ENCODE results near the gene KLHL21. TPM values are rescaled to one million over a fixed set of nuclear protein-coding genes. Genes with fewer than 3 reads are reported as not detected.

Gene KLHL21
- total RNA-seq, 1 donor from 2014 or later = 147 TPM

- DNase-seq (ENCODE audit: low spot score in 2 of 2) = no peak
- TF ChIP-seq, protein P1, sequence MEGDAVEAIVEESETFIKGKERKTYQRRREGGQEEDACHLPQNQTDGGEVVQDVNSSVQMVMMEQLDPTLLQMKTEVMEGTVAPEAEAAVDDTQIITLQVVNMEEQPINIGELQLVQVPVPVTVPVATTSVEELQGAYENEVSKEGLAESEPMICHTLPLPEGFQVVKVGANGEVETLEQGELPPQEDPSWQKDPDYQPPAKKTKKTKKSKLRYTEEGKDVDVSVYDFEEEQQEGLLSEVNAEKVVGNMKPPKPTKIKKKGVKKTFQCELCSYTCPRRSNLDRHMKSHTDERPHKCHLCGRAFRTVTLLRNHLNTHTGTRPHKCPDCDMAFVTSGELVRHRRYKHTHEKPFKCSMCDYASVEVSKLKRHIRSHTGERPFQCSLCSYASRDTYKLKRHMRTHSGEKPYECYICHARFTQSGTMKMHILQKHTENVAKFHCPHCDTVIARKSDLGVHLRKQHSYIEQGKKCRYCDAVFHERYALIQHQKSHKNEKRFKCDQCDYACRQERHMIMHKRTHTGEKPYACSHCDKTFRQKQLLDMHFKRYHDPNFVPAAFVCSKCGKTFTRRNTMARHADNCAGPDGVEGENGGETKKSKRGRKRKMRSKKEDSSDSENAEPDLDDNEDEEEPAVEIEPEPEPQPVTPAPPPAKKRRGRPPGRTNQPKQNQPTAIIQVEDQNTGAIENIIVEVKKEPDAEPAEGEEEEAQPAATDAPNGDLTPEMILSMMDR (IDR thresholded peaks at IDR 0.05) = no peak
- Histone ChIP-seq H3K4me3 (peak overlapping the region; percentile 94 to 100), H3K27me3 (no peaks in the 10 kb centered on the region), H3K36me3 (peaks cover 11 to 16% of the 10 kb centered on the region in 2 donors), H3K9me3 (no peaks in the 10 kb centered on the region), H3K27ac (peak overlapping the region; percentile 97 to 98), H3K4me1 (peaks cover 4 to 18% of the 10 kb centered on the region in 2 donors)
- intact Hi-C loops (cut with DNase I) = no loop called here
These were observed 12.5 kb upstream of the KLHL21 start for GRCh38 chr1:6614929-6615785.

DNA sequence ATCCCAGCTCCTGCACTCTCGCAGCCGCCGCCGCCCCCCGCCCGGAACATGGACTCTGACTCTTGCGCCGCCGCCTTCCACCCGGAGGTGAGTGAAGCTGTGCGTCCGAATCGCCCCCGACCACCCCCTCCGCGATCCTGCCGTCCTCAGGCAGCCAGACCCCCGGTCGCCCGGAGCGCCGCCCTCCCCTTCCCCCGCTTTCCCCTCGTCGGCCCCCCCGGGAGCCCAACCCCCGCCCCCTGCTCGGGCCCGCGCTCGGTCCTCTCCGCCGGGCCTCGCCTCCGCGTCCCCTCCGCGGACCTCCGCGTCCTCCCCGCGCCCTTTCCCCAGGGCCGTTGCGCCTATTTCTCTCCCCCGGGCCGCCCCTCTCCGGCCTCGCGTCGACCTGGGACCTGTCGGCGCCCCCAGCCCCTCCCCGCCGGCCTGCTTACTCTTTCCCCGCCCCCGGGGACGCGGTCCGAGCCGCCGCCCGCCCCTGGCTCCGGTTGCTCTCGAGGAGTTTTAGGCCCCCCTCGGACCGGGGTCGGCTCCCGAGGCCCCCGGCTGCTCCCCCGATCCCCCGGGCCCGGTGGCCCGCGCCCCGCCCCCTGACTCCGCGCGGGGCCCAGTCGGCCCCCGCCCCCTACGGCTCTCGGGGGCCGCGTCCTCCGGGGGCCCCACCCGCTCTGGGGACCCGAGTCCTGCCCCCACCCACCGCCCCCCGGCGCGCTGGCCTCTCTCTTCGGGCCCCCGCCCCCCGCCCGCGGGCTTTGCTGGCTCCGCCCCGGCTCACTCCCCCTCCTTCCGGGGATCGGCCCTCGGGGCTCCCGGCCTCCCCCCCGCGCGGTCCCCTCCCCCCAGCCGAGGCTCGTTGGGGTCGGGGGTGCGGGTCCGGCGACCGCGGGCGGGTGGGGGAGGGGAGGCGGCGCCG lies 11.6 kb upstream of the KLHL21 start:
- peak overlapping the region; percentile 94 to 100 for H3K4me3 ChIP-seq
- no peaks in the 10 kb centered on the region for H3K27me3 ChIP-seq
- TF ChIP-seq, protein P1 (IDR thresholded peaks at IDR 0.05) = no peak
- intact Hi-C loops (cut with DNase I) = no loop called here
- H3K4me1 ChIP-seq = peaks cover 4 to 26% of the 10 kb centered on the region in 2 donors
- no peaks in the 10 kb centered on the region for H3K9me3 ChIP-seq
- no peak for DNase-seq (ENCODE audit: low spot score in 2 of 2)
- peak overlapping the region; percentile 97 to 98 for H3K27ac ChIP-seq
- H3K36me3 ChIP-seq = peaks cover 3 to 8% of the 10 kb centered on the region in 2 donors

DNA sequence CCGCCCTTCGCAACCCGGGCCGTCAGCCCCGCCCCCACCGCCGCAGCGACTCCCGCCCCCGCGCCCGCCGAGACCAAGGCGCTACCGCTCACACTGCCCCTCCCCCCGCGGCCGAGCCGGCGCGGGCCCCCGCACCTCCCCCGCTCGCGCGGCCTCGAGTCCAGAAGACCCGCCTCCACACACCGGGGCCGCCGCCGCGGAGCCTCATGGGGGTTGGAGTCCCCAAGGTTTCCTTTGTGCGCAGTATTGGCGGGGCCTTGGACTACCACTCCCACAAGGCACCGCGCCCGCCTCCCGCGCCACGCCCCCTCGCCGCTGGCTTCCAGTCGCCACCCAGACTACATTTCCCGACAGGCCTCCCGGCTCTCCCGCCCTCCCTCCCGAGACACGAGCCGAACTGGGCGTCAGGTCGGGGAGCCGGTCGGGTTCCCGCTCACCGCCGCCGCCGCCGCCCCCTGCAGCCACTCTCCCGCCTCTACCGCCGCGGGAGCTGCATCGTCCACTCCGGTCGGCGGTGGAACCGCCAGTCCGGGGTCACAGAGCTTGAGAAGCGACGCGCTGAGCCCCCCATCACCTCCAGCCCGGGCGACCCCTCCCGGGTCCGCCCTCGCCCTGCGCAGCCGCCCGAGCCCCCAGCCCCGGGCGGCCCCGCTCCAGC lies 10.8 kb upstream of the KLHL21 start, which contains the start of gene PHF13:
PHF13 (plus strand) TSS at position 371 of the 658 bp plus-strand sequence. CDS start 336 bp downstream, outside the sequence.
- peak; percentile 98 to 100 for DNase-seq (ENCODE audit: low spot score in 2 of 2)
- Histone ChIP-seq H3K27me3 (no peaks in the 10 kb centered on the region), H3K4me1 (peaks cover 4 to 29% of the 10 kb centered on the region in 2 donors), H3K36me3 (peaks cover 0 to 6% of the 10 kb centered on the region in 2 donors), H3K27ac (peak within 1 kb of the TSS; percentile 97 to 98), H3K4me3 (peak within 1 kb of the TSS; percentile 94 to 100), H3K9me3 (no peaks in the 10 kb centered on the region)
- intact Hi-C loops (cut with DNase I) = loop anchor here (1.0 kb wide), 3 partner anchors 9 to 34 kb away; partner anchors contain the start of gene ZBTB48
- TF ChIP-seq, protein P1 (IDR thresholded peaks at IDR 0.05) = no peak

DNA sequence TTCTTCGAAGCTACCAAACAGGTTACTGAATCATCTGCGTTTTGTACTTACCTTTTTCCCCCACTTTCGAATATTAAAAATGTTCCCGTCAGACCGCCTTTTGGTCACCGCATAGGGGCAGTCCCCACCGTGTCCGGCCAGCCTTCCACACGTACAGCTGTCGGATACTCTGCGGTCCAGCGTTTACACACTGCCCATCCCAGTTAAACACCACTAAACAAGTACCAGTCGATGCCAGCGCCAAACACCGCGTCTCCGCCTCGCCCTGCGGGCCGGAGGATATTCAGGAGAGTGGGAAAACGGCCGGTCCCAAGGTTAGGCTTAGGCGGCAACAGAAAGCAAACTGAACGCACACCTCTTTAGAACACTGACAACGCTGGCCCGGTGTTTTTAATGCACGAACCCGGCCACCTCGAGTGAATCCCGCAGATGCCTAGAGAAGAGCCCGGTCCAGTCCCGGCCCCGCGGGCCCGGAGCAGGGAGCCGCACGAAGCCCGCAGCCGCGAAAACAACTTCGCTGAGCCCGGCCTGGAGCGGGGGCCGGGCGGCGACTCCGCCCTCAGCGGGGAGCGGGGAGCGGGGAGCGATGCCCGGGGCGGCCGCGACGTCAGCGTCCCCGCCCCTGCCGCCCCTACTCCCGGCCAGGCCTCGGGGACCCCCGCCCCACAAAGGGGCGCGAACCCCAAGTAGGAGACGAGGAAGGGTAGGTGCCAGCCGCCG lies 10.1 kb upstream of the KLHL21 start:
- peak overlapping the region; percentile 94 to 98 for H3K27ac ChIP-seq
- H3K27me3 ChIP-seq = no peaks in the 10 kb centered on the region
- no peaks in the 10 kb centered on the region for H3K9me3 ChIP-seq
- H3K4me1 ChIP-seq = peaks cover 4 to 29% of the 10 kb centered on the region in 2 donors
- TF ChIP-seq, protein P1 (IDR thresholded peaks at IDR 0.05) = peak in 1 of 3 experiments; percentile 28
- H3K4me3 ChIP-seq = peak overlapping the region; percentile 83 to 100
- no peak for DNase-seq (ENCODE audit: low spot score in 2 of 2)
- H3K36me3 ChIP-seq = peaks cover 0 to 3% of the 10 kb centered on the region in 2 donors
- intact Hi-C loops (cut with DNase I) = loop anchor here (1.0 kb wide), 3 partner anchors 8 to 34 kb away; partner anchors contain the start of gene ZBTB48

Measured in ascending aorta (tissue), 2 donors.